HepG2 (cell line): Measurements from ENCODE around the gene CNOT1. TPM values are rescaled to one million over a fixed set of nuclear protein-coding genes. Genes with fewer than 3 reads are reported as not detected.

ENCODE experiments used
- ARNT ChIP-seq: fragments of 450-650 bp; IDR thresholded peaks from 2 replicates; pipeline ENCODE4 v1.6.1; 2017
- BORCS8-MEF2B ChIP-seq: sonication (generic); formaldehyde crosslinking; IDR thresholded peaks from 2 replicates; pipeline ENCODE4 v1.8.0; 2022; ENCODE audit warnings: mild to moderate bottlenecking, missing genetic modification reagents
- CREBL2 ChIP-seq: sonication (generic); formaldehyde crosslinking; IDR thresholded peaks from 2 replicates; pipeline ENCODE4 v1.8.1; 2023; ENCODE audit warnings: missing genetic modification reagents, mild to moderate bottlenecking, borderline replicate concordance
- FUBP1 ChIP-seq: sonication (generic); formaldehyde crosslinking; IDR thresholded peaks from 2 replicates; pipeline ENCODE4 v1.5.1; 2020; ENCODE audit warnings: missing genetic modification reagents, mild to moderate bottlenecking, borderline replicate concordance
- KMT2A ChIP-seq: sonication (generic); formaldehyde crosslinking; IDR thresholded peaks from 2 replicates; pipeline ENCODE4 v1.4.0; 2020; ENCODE audit warnings: missing genetic modification reagents
- MED13 ChIP-seq: sonication (generic); formaldehyde crosslinking; IDR thresholded peaks from 2 replicates; pipeline ENCODE4 v1.5.0; 2020; ENCODE audit warnings: missing genetic modification reagents
- POLR2A ChIP-seq, 2 experiments: IDR thresholded peaks; 2 replicates each; pipeline ENCODE4 v1.6.1; 2011; ENCODE audit warnings: low read depth in 2 of 2, low read length in 2 of 2, mild to moderate bottlenecking in 1 of 2, moderate library complexity in 1 of 2; ENCODE audit not compliant: insufficient read depth in 1 of 2
- RBM39 ChIP-seq: fragments of 200-400 bp; formaldehyde crosslinking; IDR thresholded peaks from one replicate; pipeline ENCODE4 v1.6.1; 2018; ENCODE audit warnings: antibody characterized with exemption, mild to moderate bottlenecking, low read depth, low read length; ENCODE audit not compliant: poor library complexity, severe bottlenecking
- SOX5 ChIP-seq: IDR thresholded peaks from 2 replicates; pipeline ENCODE4 v1.6.1; 2016; ENCODE audit warnings: borderline replicate concordance
- SRSF4 ChIP-seq: fragments of 200-400 bp; formaldehyde crosslinking; IDR thresholded peaks from one replicate; pipeline ENCODE4 v1.6.1; 2018; ENCODE audit warnings: mild to moderate bottlenecking, low read depth, low read length, moderate library complexity; ENCODE audit not compliant: poor library complexity, severe bottlenecking
- THAP11 ChIP-seq: IDR thresholded peaks from 2 replicates; pipeline ENCODE4 v1.6.1; 2016; ENCODE audit warnings: missing biosample characterization, missing genetic modification reagents
- ZBED4 ChIP-seq: sonication (generic); formaldehyde crosslinking; IDR thresholded peaks from 2 replicates; pipeline ENCODE4 v1.4.0; 2020; ENCODE audit warnings: missing genetic modification reagents, borderline replicate concordance
- ZBTB25 ChIP-seq: IDR thresholded peaks from 2 replicates; pipeline ENCODE4 v1.6.1; 2018; ENCODE audit warnings: missing genetic modification reagents
- ZNF546 ChIP-seq: sonication (generic); formaldehyde crosslinking; conservative IDR thresholded peaks from 2 replicates; pipeline ENCODE4 v1.8.1; 2023; ENCODE audit warnings: mild to moderate bottlenecking, missing genetic modification reagents
- ZNF547 ChIP-seq: sonication (generic); formaldehyde crosslinking; IDR thresholded peaks from 2 replicates; pipeline ENCODE4 v1.5.1; 2020; ENCODE audit warnings: mild to moderate bottlenecking, missing genetic modification reagents
- ZNF558 ChIP-seq: sonication (generic); formaldehyde crosslinking; IDR thresholded peaks from 2 replicates; pipeline ENCODE4 v1.9.0; 2022; ENCODE audit warnings: mild to moderate bottlenecking, missing genetic modification reagents, borderline replicate concordance
- ZNF709 ChIP-seq: sonication (generic); formaldehyde crosslinking; IDR thresholded peaks from 2 replicates; pipeline ENCODE4 v1.5.0; 2020; ENCODE audit warnings: mild to moderate bottlenecking, missing genetic modification reagents
- ZNF780A ChIP-seq: sonication (generic); formaldehyde crosslinking; IDR thresholded peaks from 2 replicates; pipeline ENCODE4 v1.8.0; 2022; ENCODE audit warnings: mild to moderate bottlenecking, missing genetic modification reagents, moderate library complexity
- ZNF841 ChIP-seq: sonication (generic); formaldehyde crosslinking; IDR thresholded peaks from 2 replicates; pipeline ENCODE4 v1.8.1; 2023; ENCODE audit warnings: missing genetic modification reagents, borderline replicate concordance
- ZNF879 ChIP-seq: sonication (generic); formaldehyde crosslinking; IDR thresholded peaks from 2 replicates; pipeline ENCODE4 v1.8.1; 2023; ENCODE audit warnings: missing genetic modification reagents
- polyA plus RNA-seq, 8 experiments: library from polyadenylated mRNA; depleted of rRNA in 3 of 8; stranded (reverse) in 7 of 8; unstranded in 1 of 8; fragments of >200 nt; fragmentation: Illumina TruSeq in 4 of 8; extraction: Trizol in 4 of 8; gene quantifications; 2 replicates each; pipeline versions ENCODE4 v1.2.1 to v1.2.3, GENCODE V29; 2011 to 2016; ENCODE audit warnings: low read depth in 4 of 8, missing spikeins in 1 of 8, mixed read lengths in 1 of 8; ENCODE audit not compliant: insufficient read depth in 1 of 8
- total RNA-seq, 5 experiments: library from RNA; depleted of rRNA; stranded (reverse); fragments of >200 nt; fragmentation: Illumina TruSeq; extraction: Trizol; gene quantifications; 2 replicates each; pipeline ENCODE4 v1.2.3, GENCODE V29; 2016; ENCODE audit warnings: low read depth in 1 of 5

Gene CNOT1
- total and polyA plus RNA-seq, 2 of the 13 experiments (the other 11 are each of a cell fraction or from before 2014, with no cell fraction given) = 188 to 232 TPM

GRCh38 chr16:58515125-58515870 is 114.3 kb downstream of the CNOT1 start, which contains the start of gene SETD6 (continued):
- TF ChIP-seq ZNF780A (CRISPR knock-in tag) = peak; percentile 94
- peak; percentile 96 for TF ChIP-seq ZNF879 (CRISPR knock-in tag)
- peak; percentile 98 for TF ChIP-seq ZNF546 (CRISPR knock-in tag)
- no peak for TF ChIP-seq FUBP1 (CRISPR knock-in tag)
- TF ChIP-seq KMT2A (CRISPR knock-in tag) = peak; percentile 86
- TF ChIP-seq THAP11 (CRISPR knock-in tag) = peak; percentile 92
- TF ChIP-seq ARNT = no peak
- peak; percentile 82; the same call in 1 of the 2 replicates for TF ChIP-seq ZNF841 (CRISPR knock-in tag)
- TF ChIP-seq SOX5 (CRISPR knock-in tag) = peak; percentile 57; the same call in 1 of the 2 replicates
- peak; percentile 93 for TF ChIP-seq ZNF709
- TF ChIP-seq ZBTB25 = peak; percentile 49; the same call in 1 of the 2 replicates
- peak; percentile 94 for TF ChIP-seq RBM39
- 0 out of 2 replicates have a peak, but pooled peaks have one; percentile 75 for TF ChIP-seq CREBL2 (CRISPR knock-in tag)
- TF ChIP-seq ZBED4 = peak; percentile 78
- TF ChIP-seq ZNF547 (CRISPR knock-in tag) = peak; percentile 94
- TF ChIP-seq POLR2A (IDR thresholded peaks at IDR 0.05; ENCODE audit: insufficient read depth in 1 of 2, low read depth in 2 of 2, low read length in 2 of 2) = peak; percentile 84 to 97
- peak; percentile 72 for TF ChIP-seq SRSF4
- TF ChIP-seq ZNF558 = peak; percentile 99
- TF ChIP-seq MED13 = no peak; the same call in none of the 2 replicates
- peak; percentile 96 for TF ChIP-seq BORCS8-MEF2B (CRISPR knock-in tag)
